Ectodermal cell (in vitro differentiated cells): ENCODE data around the gene PRPH2.
"Not testable (repeated sequence)": the region's sequence is repeated elsewhere in the genome, so short reads cannot be mapped to it uniquely, and the experiment has no call there.

Source experiments
- H3K27ac ChIP-seq: 2 replicates; pipeline ENCODE4 v1.7.0; 2013; ENCODE audit warnings: mild to moderate bottlenecking, low read depth, low read length; ENCODE audit not compliant: insufficient read depth, poor library complexity, severe bottlenecking
- H3K27me3 ChIP-seq: 2 replicates; pipeline ENCODE4 v1.7.0; 2013; ENCODE audit warnings: mild to moderate bottlenecking, low read length; ENCODE audit not compliant: insufficient read depth, control insufficient read depth, poor library complexity, severe bottlenecking
- H3K36me3 ChIP-seq: one replicate; pipeline ENCODE4 v1.7.0; 2013; ENCODE audit warnings: low read length; ENCODE audit not compliant: control insufficient read depth, insufficient read depth
- H3K4me1 ChIP-seq: one replicate; pipeline ENCODE4 v1.7.0; 2013; ENCODE audit warnings: low read length; ENCODE audit not compliant: control insufficient read depth, insufficient read depth
- H3K4me3 ChIP-seq: 2 replicates; pipeline ENCODE4 v1.7.0; 2013; ENCODE audit warnings: low read depth, low read length, control low read depth; ENCODE audit not compliant: insufficient read depth
- H3K9me3 ChIP-seq: 2 replicates; pipeline ENCODE4 v1.7.0; 2013; ENCODE audit warnings: mild to moderate bottlenecking, low read length, moderate library complexity; ENCODE audit not compliant: control insufficient read depth
- WGBS, 2 experiments: methylation state at CpG; one replicate each; pipeline ENCODE4 v1.1.7; 2013; ENCODE audit warnings: missing lambda C conversion rate in 2 of 2; 5-methylcytosine and 5-hydroxymethylcytosine counted together

Gene PRPH2

DNA sequence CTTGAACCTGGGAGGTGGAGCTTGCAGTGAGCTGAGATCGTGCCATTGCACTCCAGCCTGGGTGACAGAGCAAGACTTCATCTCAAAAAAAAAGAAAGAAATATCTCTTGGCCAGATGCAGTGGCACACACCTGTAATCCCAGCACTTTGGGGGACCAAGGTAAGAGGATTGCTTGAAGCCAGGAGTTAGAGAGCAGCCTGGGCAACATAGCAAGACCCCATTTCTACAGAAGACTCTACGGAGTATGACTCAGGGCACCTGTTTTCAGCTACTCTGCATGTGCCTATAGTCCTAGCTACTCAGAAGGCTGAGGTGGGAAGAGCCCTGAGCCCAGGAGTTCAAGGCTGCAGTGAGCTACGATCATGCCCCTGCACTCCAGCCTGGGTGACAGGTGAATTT, 19.6 kb downstream of the PRPH2 start:
- H3K27me3 ChIP-seq, H3K4me1 ChIP-seq, H3K4me3 ChIP-seq, H3K9me3 ChIP-seq, H3K36me3 ChIP-seq, H3K27ac ChIP-seq: not testable (repeated sequence)
- 89 to 94% methylated on average over 3 of the region's 3 CpGs for WGBS, 2 experiments

DNA sequence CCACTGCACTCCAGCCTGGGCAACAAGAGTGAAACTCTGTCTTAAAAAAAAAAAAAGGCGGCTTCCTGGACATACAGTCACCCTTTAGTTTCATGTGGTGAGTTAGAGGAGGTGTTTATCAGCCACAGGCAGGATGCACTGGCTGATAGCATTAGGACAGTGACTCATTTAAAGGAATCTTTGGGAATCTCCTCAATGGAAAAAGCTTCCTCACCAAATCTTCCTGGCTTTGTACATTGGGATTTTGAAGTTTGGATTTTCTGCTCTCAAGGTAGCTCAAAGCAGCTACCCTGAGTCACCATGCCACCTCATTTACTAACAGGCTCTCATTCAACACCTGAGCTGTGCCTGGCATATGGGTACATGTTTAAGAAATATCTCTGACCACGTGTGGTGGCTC, 20.2 kb downstream of the PRPH2 start:
- Histone ChIP-seq H3K9me3 (no peaks in the 10 kb centered on the region), H3K27me3 (no peaks in the 10 kb centered on the region), H3K4me1 (no peaks in the 10 kb centered on the region), H3K27ac (no peak overlapping the region), H3K36me3 (no peaks in the 10 kb centered on the region), H3K4me3 (no peak overlapping the region)
- 62 to 80% methylated on average over 2 of the region's 2 CpGs for WGBS, 2 experiments

DNA sequence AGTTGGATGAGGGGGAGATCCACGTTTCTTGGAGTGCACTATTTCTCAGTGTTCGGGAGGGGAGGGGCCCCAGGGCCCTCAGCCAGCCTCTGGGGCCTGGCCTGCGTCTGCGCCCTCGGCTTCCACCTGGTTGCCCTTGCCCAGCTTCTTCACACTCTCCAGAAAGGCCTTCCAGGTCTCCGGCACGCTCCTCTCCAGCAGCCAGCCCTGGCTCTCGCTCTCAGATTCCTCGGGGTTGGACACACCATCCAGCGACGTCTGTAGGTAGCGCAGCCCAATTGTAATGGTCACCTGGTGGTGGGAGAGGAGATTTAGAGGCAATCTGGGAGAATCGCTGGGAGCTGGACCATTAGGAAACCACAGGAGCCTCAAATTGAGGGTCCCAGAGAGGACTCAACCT, 24.2 kb downstream of the PRPH2 start:
- Histone ChIP-seq H3K27ac (no peak overlapping the region), H3K4me3 (no peak overlapping the region), H3K4me1 (no peaks in the 10 kb centered on the region), H3K36me3 (no peaks in the 10 kb centered on the region), H3K9me3 (no peaks in the 10 kb centered on the region), H3K27me3 (no peaks in the 10 kb centered on the region)
- WGBS, 2 experiments: 92 to 93% methylated on average over 13 of the region's 13 CpGs

DNA sequence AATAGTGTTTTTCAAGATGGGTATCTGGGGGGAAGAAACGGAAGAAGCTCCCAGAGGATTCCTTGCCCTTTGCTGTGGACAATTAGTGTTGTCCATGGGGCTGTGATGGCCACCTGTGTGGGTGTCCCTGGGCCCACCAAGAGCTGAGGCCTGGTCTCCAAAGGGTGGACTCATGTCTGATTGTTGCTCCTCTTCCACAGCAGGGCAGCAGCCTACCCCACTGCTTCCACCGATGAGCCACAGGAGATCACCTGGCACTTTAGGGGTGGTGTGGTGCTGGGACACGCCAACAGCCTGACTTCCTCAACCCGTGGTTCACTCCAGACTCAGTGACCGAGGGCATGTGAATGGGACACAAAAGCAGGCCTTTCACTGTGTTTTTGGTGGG, 25.1 kb downstream of the PRPH2 start:
- Histone ChIP-seq H3K27ac (no peak overlapping the region), H3K4me1 (no peaks in the 10 kb centered on the region)
- WGBS, 2 experiments: 93 to 94% methylated on average over 5 of the region's 5 CpGs

DNA sequence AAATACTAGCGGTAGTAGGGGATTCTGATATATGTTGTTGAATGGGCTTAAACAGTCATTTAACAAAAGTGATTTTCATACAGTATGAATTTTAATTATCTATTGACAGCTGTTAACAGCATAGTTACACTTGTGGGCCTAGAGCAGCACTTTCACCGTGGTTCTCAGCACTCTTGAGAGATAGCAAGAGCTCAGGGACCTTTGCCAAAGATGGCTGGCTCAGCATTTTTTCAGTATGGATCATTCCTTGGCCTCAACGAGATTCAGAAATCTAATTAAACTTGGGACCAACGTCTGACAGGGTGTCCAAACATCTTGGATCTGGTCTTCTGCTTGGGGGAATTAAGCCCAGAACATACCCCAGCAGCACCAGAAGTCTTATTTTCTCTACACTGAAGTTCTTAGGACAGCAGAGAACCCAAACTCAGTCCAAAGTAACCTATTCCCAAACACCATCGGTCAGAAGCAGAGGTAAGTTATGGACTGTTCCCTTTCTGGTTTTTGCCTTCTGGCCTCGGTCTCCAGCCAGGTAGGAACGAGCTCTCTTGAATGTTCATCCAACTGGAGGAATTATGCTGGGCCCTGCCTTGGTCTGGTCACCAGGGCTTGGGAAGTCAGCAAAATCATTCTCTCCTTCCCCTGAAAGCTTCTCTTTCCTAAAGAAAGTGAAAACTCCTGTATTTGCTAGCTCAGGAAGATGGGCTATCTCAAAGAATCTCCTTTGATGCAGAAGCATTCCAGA, 25.7 kb downstream of the PRPH2 start:
- no peak overlapping the region for H3K4me3 ChIP-seq
- H3K4me1 ChIP-seq: no peaks in the 10 kb centered on the region
- H3K27me3 ChIP-seq: no peaks in the 10 kb centered on the region
- no peaks in the 10 kb centered on the region for H3K9me3 ChIP-seq
- H3K36me3 ChIP-seq: peaks cover 6% of the 10 kb centered on the region
- H3K27ac ChIP-seq: no peak overlapping the region
- WGBS, 2 experiments: 93% methylated on average over 6 of the region's 7 CpGs

More for the DNA sequence above, 25.1 kb downstream of the PRPH2 start:
- Histone ChIP-seq H3K9me3 (no peaks in the 10 kb centered on the region), H3K4me3 (no peak overlapping the region), H3K27me3 (no peaks in the 10 kb centered on the region), H3K36me3 (peaks cover 6% of the 10 kb centered on the region)

DNA sequence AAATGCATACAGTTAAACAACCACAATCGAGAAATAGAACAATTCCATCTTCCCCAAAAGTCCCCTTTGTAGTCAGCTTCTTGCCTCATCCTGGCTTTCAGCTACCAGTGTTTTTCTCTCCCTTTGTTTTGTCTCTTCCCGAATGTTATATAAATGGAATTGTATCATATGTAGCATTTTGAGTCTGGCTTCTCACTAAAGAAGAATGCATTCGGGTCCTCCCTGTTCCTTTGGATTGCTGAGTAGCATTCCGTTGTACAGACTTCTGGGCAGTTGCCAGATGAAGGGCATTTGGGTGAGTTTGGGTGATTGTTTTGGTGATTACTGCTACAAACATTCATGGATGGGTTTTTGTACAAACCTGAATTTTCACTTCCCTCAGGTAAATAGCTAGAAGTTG, 27.8 kb downstream of the PRPH2 start:
- Histone ChIP-seq H3K4me1 (no peaks in the 10 kb centered on the region), H3K9me3 (no peaks in the 10 kb centered on the region), H3K36me3 (peaks cover 15% of the 10 kb centered on the region), H3K27ac (no peak overlapping the region), H3K4me3 (no peak overlapping the region), H3K27me3 (no peaks in the 10 kb centered on the region)
- 93 to 96% methylated on average over 4 of the region's 4 CpGs for WGBS, 2 experiments

DNA sequence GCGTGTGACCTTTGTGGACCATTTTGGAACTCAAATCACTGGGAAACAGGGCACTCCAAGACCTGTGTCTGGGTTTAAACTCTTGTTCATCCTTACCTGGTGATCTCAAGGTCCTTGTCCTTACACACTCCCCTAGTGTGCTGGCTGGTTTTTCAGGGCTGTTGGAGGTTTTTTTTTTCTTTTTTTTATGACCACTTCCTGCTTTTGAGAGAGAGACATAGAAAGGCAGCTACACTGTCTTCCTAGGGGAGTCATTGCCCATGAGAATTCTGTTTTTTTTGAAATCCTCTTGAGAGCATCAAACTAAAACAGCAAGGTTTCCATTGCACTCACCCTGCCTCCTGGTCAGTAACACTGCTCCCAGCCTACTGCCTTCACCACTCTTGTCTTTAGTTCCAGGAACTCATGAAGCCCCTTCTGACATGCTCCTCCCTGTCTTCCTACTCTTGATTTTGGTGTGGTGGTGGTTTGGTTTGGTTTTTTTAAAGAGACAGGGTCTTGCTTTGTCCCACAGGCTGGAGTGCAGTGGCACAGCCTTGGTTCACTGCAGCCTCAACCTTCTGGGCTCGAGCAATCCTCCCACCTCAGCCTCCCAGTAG, 28.6 kb downstream of the PRPH2 start:
- H3K27ac ChIP-seq: no peak overlapping the region
- no peaks in the 10 kb centered on the region for H3K27me3 ChIP-seq
- no peaks in the 10 kb centered on the region for H3K9me3 ChIP-seq
- 91 to 94% methylated on average over 2 of the region's 2 CpGs for WGBS, 2 experiments
- no peaks in the 10 kb centered on the region for H3K4me1 ChIP-seq
- H3K36me3 ChIP-seq: peaks cover 17% of the 10 kb centered on the region
- H3K4me3 ChIP-seq: no peak overlapping the region

DNA sequence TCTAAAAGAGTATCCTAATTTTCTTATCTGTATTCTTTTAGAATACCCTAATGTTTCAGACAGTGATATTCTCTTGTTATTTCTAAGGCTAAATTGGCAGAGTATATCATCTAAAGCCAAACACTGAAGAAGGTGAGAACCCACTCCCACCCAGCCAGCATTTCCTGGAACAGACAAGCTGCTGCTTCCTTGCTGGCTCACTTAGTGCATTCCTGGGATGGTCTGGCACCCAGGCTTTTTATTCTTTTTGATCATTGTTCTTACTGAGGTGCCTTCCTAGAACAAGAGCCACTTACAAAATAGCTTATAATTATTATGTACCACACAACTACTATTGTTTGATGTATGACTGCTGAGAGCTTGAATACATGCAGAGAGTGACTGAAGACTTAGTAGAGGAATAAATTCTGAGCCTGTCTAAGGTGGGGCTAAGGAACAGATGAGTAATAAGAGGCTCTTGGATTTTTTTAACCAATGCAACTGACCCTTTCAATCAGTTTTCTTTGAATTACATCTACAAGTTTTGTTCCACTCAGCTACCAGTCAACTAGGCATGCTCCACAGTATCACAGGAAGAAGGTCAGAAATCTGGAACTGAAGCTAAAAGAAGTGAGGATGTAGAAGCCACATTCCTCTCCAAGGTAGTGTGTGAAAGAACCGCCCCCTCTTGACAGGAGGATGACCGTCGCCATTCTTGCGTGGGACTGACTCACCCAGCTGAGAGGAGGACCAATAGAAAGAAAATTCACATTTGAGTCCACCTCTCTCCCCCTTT, 30.1 kb downstream of the PRPH2 start:
- 83 to 87% methylated on average over 4 of the region's 4 CpGs for WGBS, 2 experiments
- H3K27ac ChIP-seq: no peak overlapping the region
- H3K4me1 ChIP-seq: no peaks in the 10 kb centered on the region
- no peak overlapping the region for H3K4me3 ChIP-seq
- no peaks in the 10 kb centered on the region for H3K9me3 ChIP-seq
- peaks cover 27% of the 10 kb centered on the region for H3K36me3 ChIP-seq
- H3K27me3 ChIP-seq: no peaks in the 10 kb centered on the region

DNA sequence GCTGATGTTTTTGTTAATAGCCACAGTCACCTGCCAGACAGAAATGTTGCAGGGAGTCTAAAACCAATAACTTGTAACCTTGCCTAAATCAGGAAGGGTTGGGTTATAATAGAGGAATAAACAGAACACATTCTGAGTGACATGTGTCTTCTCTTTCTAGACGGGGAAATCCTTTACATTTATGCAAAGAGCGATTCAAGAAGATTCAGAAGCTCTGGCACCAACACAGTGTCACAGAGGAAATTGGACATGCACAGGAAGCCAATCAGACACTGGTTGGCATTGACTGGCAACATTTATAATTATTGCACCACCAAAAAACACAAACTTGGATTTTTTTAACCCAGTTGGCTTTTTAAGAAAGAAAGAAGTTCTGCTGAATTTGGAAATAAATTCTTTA, 31.5 kb downstream of the PRPH2 start:
- 95 to 96% methylated on average over 2 of the region's 2 CpGs for WGBS, 2 experiments
- Histone ChIP-seq H3K9me3 (no peaks in the 10 kb centered on the region), H3K4me1 (no peaks in the 10 kb centered on the region), H3K27me3 (no peaks in the 10 kb centered on the region), H3K4me3 (no peak overlapping the region), H3K27ac (no peak overlapping the region), H3K36me3 (peaks cover 28% of the 10 kb centered on the region)

DNA sequence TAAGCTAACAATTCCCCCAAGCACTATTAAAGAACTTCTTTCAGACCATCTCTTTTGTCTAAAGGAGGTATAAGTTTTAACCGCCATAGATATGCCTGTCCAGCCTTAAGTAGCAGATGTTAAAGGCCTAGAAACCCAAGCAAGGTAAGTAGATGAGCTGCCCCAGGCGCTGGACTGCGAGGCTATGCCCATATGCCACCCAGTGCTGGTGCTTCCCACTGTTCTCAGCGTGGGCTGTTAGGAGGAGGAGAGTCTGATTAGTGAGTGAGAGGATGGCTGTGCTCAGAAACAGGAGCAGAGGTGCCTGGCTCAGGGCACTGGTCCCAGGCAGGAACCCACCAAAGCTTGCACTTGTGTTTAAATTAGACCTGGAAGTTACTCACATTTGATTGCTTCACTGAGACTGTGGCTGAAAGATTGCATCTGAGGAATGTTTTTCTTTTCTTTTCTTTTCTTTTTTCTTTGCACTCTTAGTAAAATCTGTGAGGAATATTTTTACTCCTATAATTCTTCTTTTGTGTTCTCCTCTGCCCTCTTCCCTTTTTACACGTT, 32.2 kb downstream of the PRPH2 start:
- Histone ChIP-seq H3K36me3 (peaks cover 34% of the 10 kb centered on the region), H3K27me3 (no peaks in the 10 kb centered on the region), H3K27ac (no peak overlapping the region), H3K9me3 (no peaks in the 10 kb centered on the region), H3K4me3 (no peak overlapping the region), H3K4me1 (no peaks in the 10 kb centered on the region)
- WGBS, 2 experiments: 94 to 95% methylated on average over 5 of the region's 5 CpGs
